ENCODE results near the gene QSOX2. TPM values are rescaled to one million over a fixed set of nuclear protein-coding genes. Genes with fewer than 3 reads are reported as not detected.

The QSOX2 gene
- total RNA-seq, 1 donor from 2014 or later, result 14.0 TPM

DNA sequence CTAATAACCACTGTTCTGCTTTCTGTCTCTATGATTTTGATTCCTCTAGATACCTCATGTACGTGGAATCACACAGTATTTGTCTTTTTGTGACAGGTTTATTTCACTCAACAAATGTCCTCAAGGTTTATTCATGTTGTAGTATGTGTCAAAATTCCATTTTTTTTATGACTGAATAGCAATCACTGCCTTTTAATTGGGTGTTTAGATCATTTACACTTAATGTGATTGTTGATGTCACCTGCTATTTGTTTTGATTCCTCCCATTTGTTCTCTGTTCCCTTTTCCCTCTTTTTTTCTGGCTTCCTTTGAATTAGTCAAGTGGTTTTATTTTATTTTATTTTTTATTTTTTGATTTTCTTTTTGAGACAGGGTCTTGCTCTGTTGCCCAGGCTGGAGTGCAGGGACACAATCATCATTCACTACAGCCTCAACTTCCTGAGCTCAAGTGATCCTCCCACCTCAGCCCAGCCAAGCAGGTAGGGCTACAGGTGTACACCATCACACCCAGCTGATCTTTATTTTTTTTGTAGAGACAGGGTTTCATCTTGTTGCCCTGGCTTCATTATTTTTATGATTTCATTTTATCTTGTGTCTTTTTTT is 82.3 kb downstream of the QSOX2 start:
- no peak for DNase-seq (ENCODE audit: low spot score)
- TF ChIP-seq CTCF (IDR thresholded peaks at IDR 0.05; ENCODE audit: unreplicated experiment), result no peak
- no peak overlapping the region for H3K4me3 Mint-ChIP-seq (ENCODE audit: unreplicated experiment)
- H3K9me3 Mint-ChIP-seq (ENCODE audit: unreplicated experiment), result no peaks in the 10 kb centered on the region
- H3K36me3 Mint-ChIP-seq (ENCODE audit: low read depth, unreplicated experiment), result no peaks in the 10 kb centered on the region
- H3K4me1 Mint-ChIP-seq (ENCODE audit: unreplicated experiment), result no peaks in the 10 kb centered on the region
- H3K27me3 Mint-ChIP-seq (ENCODE audit: unreplicated experiment), result peaks cover 2% of the 10 kb centered on the region
- no peak overlapping the region for H3K27ac Mint-ChIP-seq (ENCODE audit: unreplicated experiment)

DNA sequence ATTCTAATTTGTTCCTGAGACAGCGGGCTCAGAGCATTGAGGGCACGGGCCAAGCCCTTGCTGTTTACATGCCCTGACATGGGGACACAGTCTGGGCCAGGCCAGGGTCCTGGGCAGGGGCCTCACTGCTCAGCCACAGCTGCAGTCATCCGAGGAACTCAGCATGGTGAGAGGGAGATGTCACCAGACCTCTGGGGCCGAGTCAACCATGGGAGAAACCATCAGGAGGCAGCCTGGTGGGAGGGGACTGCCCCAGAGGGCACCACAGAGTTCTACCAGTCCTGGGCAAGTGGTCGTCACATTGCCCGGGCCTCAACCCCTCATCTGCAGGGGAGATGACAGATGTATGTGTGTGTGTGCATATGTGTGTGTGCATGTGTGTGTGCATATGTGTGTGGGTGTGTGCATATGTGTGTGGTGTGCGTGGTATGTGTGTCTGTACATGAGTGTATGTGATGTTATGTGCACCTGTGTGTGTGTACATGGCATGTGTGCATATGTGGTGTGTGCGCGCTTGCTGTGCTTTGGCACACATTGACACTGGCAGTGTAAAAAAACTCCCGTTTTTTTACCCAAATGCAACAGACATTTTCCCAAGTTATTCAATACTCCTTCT is 84.5 kb downstream of the QSOX2 start:
- no peak for DNase-seq (ENCODE audit: low spot score)

GRCh38 chr9:136160381-136160841 is 85.2 kb downstream of the QSOX2 start:
- Mint-ChIP-seq H3K27ac (ENCODE audit: unreplicated experiment) (no peak overlapping the region), H3K36me3 (ENCODE audit: low read depth, unreplicated experiment) (no peaks in the 10 kb centered on the region), H3K9me3 (ENCODE audit: unreplicated experiment) (no peaks in the 10 kb centered on the region), H3K4me1 (ENCODE audit: unreplicated experiment) (no peaks in the 10 kb centered on the region), H3K27me3 (ENCODE audit: unreplicated experiment) (peaks cover 2% of the 10 kb centered on the region), H3K4me3 (ENCODE audit: unreplicated experiment) (no peak overlapping the region)
- no peak for DNase-seq (ENCODE audit: low spot score)
- TF ChIP-seq CTCF (IDR thresholded peaks at IDR 0.05; ENCODE audit: unreplicated experiment), result no peak

More for the DNA sequence above, 84.5 kb downstream of the QSOX2 start:
- no peak for TF ChIP-seq CTCF (IDR thresholded peaks at IDR 0.05; ENCODE audit: unreplicated experiment)
- Mint-ChIP-seq H3K9me3 (ENCODE audit: unreplicated experiment) (no peaks in the 10 kb centered on the region), H3K27me3 (ENCODE audit: unreplicated experiment) (peaks cover 2% of the 10 kb centered on the region), H3K4me3 (ENCODE audit: unreplicated experiment) (no peak overlapping the region), H3K4me1 (ENCODE audit: unreplicated experiment) (no peaks in the 10 kb centered on the region), H3K27ac (ENCODE audit: unreplicated experiment) (no peak overlapping the region), H3K36me3 (ENCODE audit: low read depth, unreplicated experiment) (no peaks in the 10 kb centered on the region)

DNA sequence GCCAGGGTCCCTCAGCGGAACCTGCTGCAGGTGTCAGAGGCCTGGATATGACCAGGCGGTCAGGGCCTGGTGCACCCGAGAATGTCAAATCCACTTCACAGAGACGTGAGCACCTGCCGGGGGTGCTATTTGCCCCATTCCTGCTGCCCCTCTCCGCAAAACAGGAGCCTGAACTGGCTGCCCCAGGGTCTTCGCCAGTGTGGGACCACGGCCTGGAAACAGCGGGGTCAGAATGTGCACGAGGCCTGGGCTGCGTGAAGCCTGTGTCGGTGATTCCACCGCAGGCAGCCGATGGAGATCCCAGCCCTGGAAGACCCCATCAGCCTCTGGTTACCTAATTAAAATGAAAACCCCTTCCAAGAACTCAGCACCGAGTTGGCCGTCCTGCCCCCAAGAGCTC is 85.8 kb downstream of the QSOX2 start:
- Mint-ChIP-seq H3K36me3 (ENCODE audit: low read depth, unreplicated experiment) (no peaks in the 10 kb centered on the region), H3K27ac (ENCODE audit: unreplicated experiment) (no peak overlapping the region), H3K4me3 (ENCODE audit: unreplicated experiment) (no peak overlapping the region), H3K9me3 (ENCODE audit: unreplicated experiment) (no peaks in the 10 kb centered on the region), H3K27me3 (ENCODE audit: unreplicated experiment) (peaks cover 3% of the 10 kb centered on the region), H3K4me1 (ENCODE audit: unreplicated experiment) (no peaks in the 10 kb centered on the region)
- DNase-seq (ENCODE audit: low spot score), result no peak
- no peak for TF ChIP-seq CTCF (IDR thresholded peaks at IDR 0.05; ENCODE audit: unreplicated experiment)
